ENCODE data around the gene PRDX6. TPM values are rescaled to one million over a fixed set of nuclear protein-coding genes. Genes with fewer than 3 reads are reported as not detected.

PRDX6 gene
- total and polyA plus RNA-seq, 2 of the 8 experiments (the other 6 are each of a cell fraction or from before 2014, with no cell fraction given): 348 to 677 TPM

GRCh38 chr1:173507847-173508209 is 30.7 kb downstream of the PRDX6 start:
- Histone ChIP-seq H2BK15ac (ENCODE audit: low read length) (no peak overlapping the region), H2BK120ac (replicated peaks; ENCODE audit: low read depth, low read length) (no peak overlapping the region), H3K79me2 (ENCODE audit: control insufficient read depth in 1 of 2, insufficient read depth in 2 of 2, low read length in 2 of 2) (no peaks in the 10 kb centered on the region), H3K9me3 (ENCODE audit: insufficient read depth in 2 of 2, low read depth in 1 of 2, low read length in 1 of 2) (no peaks in the 10 kb centered on the region), H3K9ac (replicated peaks in 1 of 4; ENCODE audit: extremely low read depth in 1 of 4, low read depth in 3 of 4, low read length in 3 of 4) (no peak overlapping the region), H3K14ac (ENCODE audit: insufficient read length) (no peak overlapping the region), H3K36me3 (ENCODE audit: control insufficient read depth in 2 of 4, insufficient read depth in 4 of 4, low read length in 3 of 4) (no peaks in the 10 kb centered on the region), H4K8ac (ENCODE audit: extremely low read depth, insufficient read depth, low read length) (no peak overlapping the region), H3K23me2 (ENCODE audit: low read depth, low read length) (no peaks in the 10 kb centered on the region), H2BK20ac (ENCODE audit: low read length) (peak overlapping the region; percentile 36; the same call in 1 of the 2 replicates), H3K4me1 (replicated peaks in 1 of 4; ENCODE audit: control insufficient read depth in 3 of 4, insufficient read depth in 4 of 4, low read length in 3 of 4) (peaks cover 5 to 9% (median 7%) of the 10 kb centered on the region in 4 experiments; a peak in 5 of 7 replicates), H3K4me3 (ENCODE audit: extremely low read depth in 1 of 4, insufficient read depth in 2 of 4, low read depth in 3 of 4, low read length in 4 of 4) (no peak overlapping the region), H3K56ac (replicated peaks; ENCODE audit: insufficient read length, low read depth, low read length) (no peak overlapping the region), H3K79me1 (ENCODE audit: low read depth, low read length) (no peaks in the 10 kb centered on the region), H4K20me1 (replicated peaks in 1 of 2; ENCODE audit: control insufficient read depth in 1 of 2, insufficient read depth in 2 of 2, low read length in 2 of 2) (no peaks in the 10 kb centered on the region), H4K91ac (replicated peaks; ENCODE audit: insufficient read length, low read length) (peak overlapping the region; percentile 52), H2BK12ac (ENCODE audit: low read depth, low read length) (0 out of 2 replicates have a peak overlapping the region, but pooled peaks have one; percentile 75), H2BK5ac (ENCODE audit: low read depth, low read length) (peak overlapping the region; percentile 80), H3K27ac (ENCODE audit: low read depth, low read length) (0 out of 2 replicates have a peak overlapping the region, but pooled peaks have one; percentile 35), H2AK5ac (ENCODE audit: low read depth, low read length) (no peak overlapping the region), H3K27me3 (replicated peaks in 1 of 4; ENCODE audit: control insufficient read depth in 3 of 4, extremely low read depth in 1 of 4, insufficient read depth in 3 of 4, low read length in 3 of 4) (no peaks in the 10 kb centered on the region), H3K18ac (ENCODE audit: extremely low read depth, low read length) (no peak overlapping the region), H3K23ac (ENCODE audit: insufficient read length) (no peak overlapping the region), H2AFZ (ENCODE audit: low read length) (no peak overlapping the region), H3K4ac (replicated peaks; ENCODE audit: insufficient read length, low read depth, low read length) (no peak overlapping the region), H4K5ac (ENCODE audit: insufficient read length, low read depth, low read length) (no peak overlapping the region), H3K4me2 (ENCODE audit: insufficient read depth in 1 of 2, low read depth in 2 of 2, low read length in 2 of 2) (peak overlapping the region; percentile 12 to 26; a peak in 2 of 4 replicates)
- FAIRE-seq (no peak), DNase-seq (ENCODE audit: low read depth in 1 of 2, low spot score in 2 of 2) (no peak)
- CTCF ChIA-PET (ENCODE audit: partially characterized antibody): interaction anchor here (0.5 to 2.5 kb wide), 10 partner anchors 8 to 678 kb away, joined by 3 to 18 read pairs (median 6); no protein-coding TSS in a partner anchor
- WGBS, 2 experiments (ENCODE audit: extremely low coverage in 1 of 2, insufficient coverage in 1 of 2, insufficient read length in 1 of 2, insufficient replicate concordance in 2 of 2, low coverage in 1 of 2, low lambda C conversion rate in 2 of 2, missing lambda C conversion rate in 1 of 2): 62% methylated on average over 3 of the region's 3 CpGs; no CpG with 5 or more reads in 1 of the 2 experiments
- POLR2A ChIA-PET (ENCODE audit: partially characterized antibody): interaction anchor here (3.9 kb wide), 1 partner anchor 17 kb away, joined by 18 read pairs; no protein-coding TSS in a partner anchor
- TF ChIP-seq CHD2 (IDR thresholded peaks at IDR 0.05; ENCODE audit: low read length) (no peak), CBX8 (IDR thresholded peaks at IDR 0.05; ENCODE audit: borderline replicate concordance, low read depth, low read length) (no peak), KDM5A (IDR thresholded peaks at IDR 0.05; ENCODE audit: low read length) (no peak), SAP30 (IDR thresholded peaks at IDR 0.05; ENCODE audit: insufficient read depth, insufficient replicate concordance, low read length) (no peak), EGR1 (IDR thresholded peaks at IDR 0.05; ENCODE audit: borderline replicate concordance, low read depth, low read length) (no peak), KDM1A (IDR thresholded peaks at IDR 0.05; ENCODE audit: borderline replicate concordance, low read length) (no peak), TBP (IDR thresholded peaks at IDR 0.05; ENCODE audit: low read depth, low read length) (no peak), PHF8 (conservative IDR thresholded peaks at IDR 0.05; ENCODE audit: low read depth, low read length) (no peak), RBBP5 (IDR thresholded peaks at IDR 0.05; ENCODE audit: borderline replicate concordance, low read depth, low read length) (no peak), RAD21 (IDR thresholded peaks at IDR 0.05 in 1 of 2, conservative IDR thresholded peaks at IDR 0.05 in 1 of 2; ENCODE audit: low read depth in 2 of 2, low read length in 2 of 2) (no peak), FOSL1 (IDR thresholded peaks at IDR 0.05; ENCODE audit: insufficient read depth, low read depth, low read length) (no peak), CREB1 (IDR thresholded peaks at IDR 0.05) (no peak)
- TF ChIP-seq, protein P1, sequence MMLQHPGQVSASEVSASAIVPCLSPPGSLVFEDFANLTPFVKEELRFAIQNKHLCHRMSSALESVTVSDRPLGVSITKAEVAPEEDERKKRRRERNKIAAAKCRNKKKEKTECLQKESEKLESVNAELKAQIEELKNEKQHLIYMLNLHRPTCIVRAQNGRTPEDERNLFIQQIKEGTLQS (IDR thresholded peaks at IDR 0.05; ENCODE audit: insufficient read depth, low read depth, low read length): no peak

Data from H1 (cell line).